Measurements from ENCODE around the gene SMDT1. TPM values are rescaled to one million over a fixed set of nuclear protein-coding genes. Genes with fewer than 3 reads are reported as not detected.

SMDT1 gene
- total and polyA plus RNA-seq, 10 of the 15 experiments (the other 5 are each of a cell fraction or from before 2014, with no cell fraction given): 19.7 to 176 (median 66.3) TPM

- no peak for TF ChIP-seq CUX1 (IDR thresholded peaks at IDR 0.05; ENCODE audit: insufficient replicate concordance, low read depth, low read length)
Observed at GRCh38 chr22:42069801-42070516, 9.5 kb upstream of the SMDT1 start (continued).

GRCh38 chr22:42070517-42071422, 8.7 kb upstream of the SMDT1 start, which contains the start of gene NAGA:
Gene NAGA (minus strand): TSS chr22:42070812. CDS start chr22:42070297, 515 bp downstream.
- Histone ChIP-seq H4K20me1 (ENCODE audit: control insufficient read depth, insufficient read depth) (peaks cover 2% of the 10 kb centered on the region; the same call in 1 of the 2 replicates), H3K36me3 (ENCODE audit: control insufficient read depth in 2 of 2, insufficient read depth in 2 of 2, low read length in 1 of 2) (peaks cover 4 to 11% of the 10 kb centered on the region in 2 experiments; a peak in 3 of 4 replicates), H3K79me2 (ENCODE audit: control insufficient read depth, insufficient read depth, low read length) (peaks cover 10% of the 10 kb centered on the region), H3K4me3 (peak within 1 kb of the TSS; percentile 83), H3K4me2 (ENCODE audit: control insufficient read depth, insufficient read depth) (peak within 1 kb of the TSS; percentile 82), H3K27ac (ENCODE audit: control insufficient read depth, insufficient read depth) (peak within 1 kb of the TSS; percentile 88), H3K9me3 (replicated peaks; ENCODE audit: control insufficient read depth, insufficient read depth, low read length) (no peaks in the 10 kb centered on the region), H3K9ac (ENCODE audit: control insufficient read depth, insufficient read depth, low read length) (peak within 1 kb of the TSS; percentile 85), H2AFZ (ENCODE audit: control insufficient read depth, low read depth, low read length) (peak within 1 kb of the TSS; percentile 99), H3K27me3 (replicated peaks in 1 of 2; ENCODE audit: control insufficient read depth in 2 of 2, insufficient read depth in 2 of 2, low read length in 1 of 2) (no peaks in the 10 kb centered on the region), H3K4me1 (ENCODE audit: control insufficient read depth, insufficient read depth, low read length) (peaks cover 19% of the 10 kb centered on the region)
- in situ Hi-C loops (cut with MboI): no loop called here
- peak; percentile 97 for FAIRE-seq
- POLR2A ChIA-PET: interaction anchor here (0.6 to 3.0 kb wide), 8 partner anchors 9 to 371 kb away, joined by 3 to 21 read pairs (median 4); partner anchors contain the start of genes NDUFA6 and SMDT1
- intact Hi-C loops (cut with micrococcal nuclease; ENCODE audit: unreplicated experiment): loop anchor here (5.0 kb wide), 1 partner anchor 103 kb away; the partner anchor contains the start of gene SEPTIN3
- BruUV-seq (replicated peaks): TSS peak; percentile 96
- RAD21 ChIA-PET (ENCODE audit: unreplicated experiment): interaction anchor here (0.7 to 1.6 kb wide), 6 partner anchors 8 to 373 kb away, joined by 3 to 5 read pairs (median 4); no protein-coding TSS in a partner anchor
- WGBS (ENCODE audit: insufficient coverage, insufficient replicate concordance, low lambda C conversion rate, missing lambda C conversion rate): 2% methylated on average over 56 of the region's 56 CpGs
- ATAC-seq: peak; percentile 98
- CTCF ChIA-PET: interaction anchor here (0.6 to 1.9 kb wide), 6 partner anchors 10 to 515 kb away, joined by 3 to 8 read pairs (median 6); partner anchors contain the start of gene NDUFA6
- SMC1A ChIA-PET (ENCODE audit: uncharacterized antibody, unreplicated experiment): interaction anchor here (1.1 to 2.6 kb wide), 6 partner anchors 10 to 130 kb away, joined by 3 to 11 read pairs (median 4); partner anchors contain the start of gene SMDT1
- peak; percentile 91 for DNase-seq (ENCODE audit: low read depth, low spot score)
- TF ChIP-seq NFYB (IDR thresholded peaks at IDR 0.05; ENCODE audit: insufficient read depth, low read depth, low read length): peak; percentile 61; the same call in 1 of the 2 replicates
- TF ChIP-seq STAT1 (conservative IDR thresholded peaks at IDR 0.05): no peak
- TF ChIP-seq MEF2B (IDR thresholded peaks at IDR 0.05; ENCODE audit: partially characterized antibody, poor library complexity, severe bottlenecking): no peak
- peak; percentile 25; the same call in 1 of the 2 replicates for TF ChIP-seq MTA2 (IDR thresholded peaks at IDR 0.05; ENCODE audit: low read depth)
- TF ChIP-seq MTA3 (IDR thresholded peaks at IDR 0.05; ENCODE audit: borderline replicate concordance, low read length): no peak
- TF ChIP-seq IRF5 (IDR thresholded peaks at IDR 0.05; ENCODE audit: borderline replicate concordance): no peak
- peak; percentile 75; the same call in 1 of the 2 replicates for TF ChIP-seq MAX (IDR thresholded peaks at IDR 0.05; ENCODE audit: low read depth, low read length)
- TF ChIP-seq IKZF1 (conservative IDR thresholded peaks at IDR 0.05): peak; percentile 78
- TF ChIP-seq NR2C1 (IDR thresholded peaks at IDR 0.05): no peak
- no peak for TF ChIP-seq NRF1 (conservative IDR thresholded peaks at IDR 0.05; ENCODE audit: low read depth, low read length)
- no peak for TF ChIP-seq KDM1A (IDR thresholded peaks at IDR 0.05; ENCODE audit: borderline replicate concordance)
